Stomach (tissue), 4 donors: Measurements from ENCODE around the gene KDM5B.

Source experiments
- EP300 ChIP-seq: sonication (generic); formaldehyde crosslinking; IDR thresholded peaks from one replicate; pipeline ENCODE4 v1.6.1; 2017; ENCODE audit warnings: antibody characterized with exemption
- POLR2A ChIP-seq, 4 donors: fragments of 450-650 bp; IDR thresholded peaks; one replicate each; pipeline ENCODE4 v1.6.1; 2016; ENCODE audit warnings: antibody characterized with exemption in 4 of 4, control low read depth in 2 of 4, mild to moderate bottlenecking in 1 of 4, moderate library complexity in 1 of 4

DNA sequence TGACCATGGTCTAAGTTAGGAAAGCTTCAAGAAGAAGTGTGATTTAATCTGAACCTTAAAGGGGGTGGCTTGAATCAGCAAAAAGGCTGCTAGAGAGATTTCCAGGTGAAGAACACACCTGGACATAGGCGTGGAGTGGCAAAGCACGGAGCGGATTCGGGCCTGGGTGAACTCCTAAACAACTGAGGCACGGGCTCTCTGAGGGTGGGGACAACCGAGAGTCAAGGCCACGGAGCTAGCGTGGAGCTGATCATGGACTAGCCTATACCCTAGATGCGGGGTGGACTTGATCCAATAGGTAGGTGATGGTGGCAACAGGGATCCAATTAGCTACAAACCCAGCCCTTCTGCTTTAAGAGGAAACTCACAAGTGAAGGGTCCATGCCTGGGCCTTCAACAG is 125.7 kb downstream of the KDM5B start:
- TF ChIP-seq POLR2A (IDR thresholded peaks at IDR 0.05) (no peak), EP300 (no peak)
